Renal cortical epithelial cell (primary cell): ENCODE data around the gene NXN. TPM values are rescaled to one million over a fixed set of nuclear protein-coding genes. Genes with fewer than 3 reads are reported as not detected.
"Not testable (repeated sequence)": the region's sequence is repeated elsewhere in the genome, so short reads cannot be mapped to it uniquely, and the experiment has no call there.

ENCODE experiments used
- DNase-seq: peaks from one replicate; pipeline ENCODE4 v3.0.0-alpha.2; 2011; ENCODE audit warnings: low read depth
- total RNA-seq: library from RNA; depleted of rRNA; stranded (reverse); fragments of >200 nt; gene quantifications from 2 replicates; pipeline ENCODE4 v1.2.3, GENCODE V29; 2014

The NXN gene
- total RNA-seq, 1 donor from 2014 or later = 57.7 TPM

- DNase-seq = no peak
Measured at GRCh38 chr17:830950-831349, 148.6 kb downstream of the NXN start.

- DNase-seq = no peak
Measured at GRCh38 chr17:830381-830780, 149.2 kb downstream of the NXN start.

GRCh38 chr17:829614-830013, 150.0 kb downstream of the NXN start:
- DNase-seq = not testable (repeated sequence)

GRCh38 chr17:828761-829160, 150.8 kb downstream of the NXN start:
- no peak for DNase-seq

GRCh38 chr17:826778-827177, 152.8 kb downstream of the NXN start:
- DNase-seq = no peak

- no peak for DNase-seq
Measured at GRCh38 chr17:825216-825615, 154.4 kb downstream of the NXN start.

GRCh38 chr17:824378-824777, 155.2 kb downstream of the NXN start:
- no peak for DNase-seq

GRCh38 chr17:823501-823902, 156.1 kb downstream of the NXN start:
- DNase-seq = no peak

- no peak for DNase-seq
Measured at GRCh38 chr17:819251-819650, 160.3 kb downstream of the NXN start.

- no peak for DNase-seq
Measured at GRCh38 chr17:814371-814770, 165.2 kb downstream of the NXN start.

- DNase-seq = no peak
Measured at GRCh38 chr17:812638-813204, 166.9 kb downstream of the NXN start.

- DNase-seq = no peak
Measured at GRCh38 chr17:811051-811784, 168.4 kb downstream of the NXN start.

GRCh38 chr17:807523-808294, 171.9 kb downstream of the NXN start:
- DNase-seq = no peak

- no peak for DNase-seq
Measured at GRCh38 chr17:806781-807522, 172.6 kb downstream of the NXN start.

GRCh38 chr17:806346-806745, 173.2 kb downstream of the NXN start:
- no peak for DNase-seq

GRCh38 chr17:805886-806285, 173.7 kb downstream of the NXN start:
- DNase-seq = not testable (repeated sequence)

GRCh38 chr17:804541-805435, 174.8 kb downstream of the NXN start:
- DNase-seq = no peak

- DNase-seq = no peak
Measured at GRCh38 chr17:802901-803881, 176.4 kb downstream of the NXN start.

GRCh38 chr17:802481-802880, 177.1 kb downstream of the NXN start:
- DNase-seq = no peak

- DNase-seq = peak; percentile 77
Measured at GRCh38 chr17:801660-802059, 177.9 kb downstream of the NXN start.
